DMS53 treated with DMSO at 0.1 percent for 48 hours (cell line): ENCODE measurements around the gene RCSD1.
"Not testable (repeated sequence)": the region's sequence is repeated elsewhere in the genome, so short reads cannot be mapped to it uniquely, and the experiment has no call there.

ENCODE experiments used
- DNase-seq: peaks from one replicate; lab custom pipeline; 2025; ENCODE audit not compliant: unreplicated experiment; lab: John Stamatoyannopoulos, UW

The RCSD1 gene

GRCh38 chr1:167710836-167711235 is 80.8 kb downstream of the RCSD1 start:
- DNase-seq = no peak

- no peak for DNase-seq
Observed at GRCh38 chr1:167711797-167712196, 81.8 kb downstream of the RCSD1 start.

- DNase-seq = peak; percentile 23
Observed at GRCh38 chr1:167713330-167714081, 83.5 kb downstream of the RCSD1 start.

GRCh38 chr1:167714098-167714438 is 84.0 kb downstream of the RCSD1 start:
- no peak for DNase-seq

- peak; percentile 85 for DNase-seq
Observed at GRCh38 chr1:167714439-167715156, 84.6 kb downstream of the RCSD1 start.

- DNase-seq = peak; percentile 95
Observed at GRCh38 chr1:167715157-167715999, 85.3 kb downstream of the RCSD1 start.

- peak; percentile 62 for DNase-seq
Observed at GRCh38 chr1:167716000-167716271, 85.9 kb downstream of the RCSD1 start.

- DNase-seq = no peak
Observed at GRCh38 chr1:167717351-167717750, 87.3 kb downstream of the RCSD1 start.

- no peak for DNase-seq
Observed at GRCh38 chr1:167718914-167719691, 89.1 kb downstream of the RCSD1 start.

- not testable (repeated sequence) for DNase-seq
Observed at GRCh38 chr1:167719715-167720421, 89.8 kb downstream of the RCSD1 start.

GRCh38 chr1:167720965-167721616 is 91.1 kb downstream of the RCSD1 start:
- DNase-seq = peak; percentile 30

- peak; percentile 74 for DNase-seq
Observed at GRCh38 chr1:167721617-167722151, 91.7 kb downstream of the RCSD1 start, which contains the start of gene MPZL1. TSS of gene MPZL1 (plus strand) at chr1:167721982. CDS start at chr1:167722152, 170 bp downstream.

- DNase-seq = peak; percentile 21
Observed at GRCh38 chr1:167722152-167722869, 92.3 kb downstream of the RCSD1 start.

- no peak for DNase-seq
Observed at GRCh38 chr1:167722870-167723251, 92.8 kb downstream of the RCSD1 start.

GRCh38 chr1:167723707-167724323 is 93.8 kb downstream of the RCSD1 start:
- DNase-seq = no peak

- DNase-seq = no peak
Observed at GRCh38 chr1:167726008-167726407, 96.0 kb downstream of the RCSD1 start.

GRCh38 chr1:167728818-167729410 is 98.9 kb downstream of the RCSD1 start:
- DNase-seq = no peak

GRCh38 chr1:167734227-167734626 is 104.2 kb downstream of the RCSD1 start:
- DNase-seq = no peak
